ENCODE results near the gene ARHGAP23.

ARHGAP23 gene

DNA sequence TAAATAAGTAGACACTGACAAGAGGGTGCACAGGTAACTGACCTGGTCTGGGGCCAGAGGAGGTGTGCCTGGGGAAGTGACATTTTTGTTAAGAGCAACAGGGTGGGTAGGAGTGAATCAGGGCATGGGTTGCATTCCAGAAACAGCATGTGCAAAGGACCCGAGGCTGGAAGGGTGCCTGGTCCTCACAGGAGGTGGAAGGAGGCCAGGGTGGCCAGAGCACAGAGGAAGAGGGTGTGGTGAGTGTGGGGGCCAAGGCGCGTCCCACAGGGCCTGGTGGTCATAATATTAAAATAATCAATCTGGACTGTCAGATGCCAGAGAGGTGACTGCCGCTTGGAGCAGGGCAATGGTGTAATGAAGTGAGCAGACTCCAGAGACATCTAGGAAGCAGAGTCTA is 14.3 kb downstream of the ARHGAP23 start:
- DNase-seq = no peak

DNA sequence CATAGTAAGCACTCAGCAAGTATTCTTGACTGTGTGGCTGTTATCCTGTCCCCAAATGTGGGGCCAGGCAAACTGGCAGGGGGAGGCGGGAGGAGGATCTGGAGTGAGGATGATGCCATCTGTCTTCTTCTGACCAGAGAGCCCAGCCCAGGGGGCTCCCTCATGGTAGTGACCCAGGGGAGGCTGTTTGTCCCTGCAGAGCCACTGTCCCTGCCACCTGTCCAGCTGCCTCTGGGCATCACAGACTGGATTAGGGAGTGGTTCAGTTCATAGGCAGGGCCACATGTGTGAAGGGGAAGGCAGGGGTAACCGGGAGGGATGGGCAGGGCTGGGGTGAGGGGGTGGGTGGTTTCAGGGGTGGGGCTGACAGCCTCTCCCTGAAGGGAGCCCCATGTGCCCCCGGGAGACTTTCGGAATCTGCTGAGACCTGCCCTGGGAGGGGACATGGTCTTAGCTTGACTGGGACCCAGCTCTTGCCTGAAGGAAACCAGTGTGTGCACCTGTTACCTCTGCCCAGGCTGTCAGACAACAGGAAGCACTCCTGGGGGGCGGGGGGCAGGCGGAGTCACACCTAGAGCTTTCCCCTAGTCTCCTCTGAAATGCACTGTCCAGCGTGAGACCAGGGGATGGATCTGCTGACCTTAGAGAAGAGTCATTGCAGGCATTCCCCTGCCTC is 15.2 kb downstream of the ARHGAP23 start:
- DNase-seq = no peak

DNA sequence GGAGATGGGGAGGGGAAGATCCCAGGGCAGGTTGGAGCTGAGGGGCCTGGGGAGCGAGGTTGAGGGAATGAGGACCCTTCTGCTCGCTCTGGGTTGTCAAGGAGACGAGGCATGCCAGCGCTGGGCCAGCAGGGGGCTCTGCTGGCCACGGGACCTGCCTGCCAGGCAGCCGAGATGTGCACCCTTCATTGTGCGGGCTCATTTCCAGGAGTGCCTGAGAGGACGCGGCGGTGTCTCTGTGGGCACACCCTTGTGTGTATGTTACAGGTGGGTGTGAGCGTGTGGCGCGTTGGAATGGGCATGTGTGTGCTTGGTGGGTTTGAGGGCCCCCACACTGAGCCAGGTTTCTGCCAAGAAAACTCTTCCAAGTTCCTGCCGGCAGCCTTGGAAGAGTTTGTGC is 15.9 kb downstream of the ARHGAP23 start:
- no peak for DNase-seq

DNA sequence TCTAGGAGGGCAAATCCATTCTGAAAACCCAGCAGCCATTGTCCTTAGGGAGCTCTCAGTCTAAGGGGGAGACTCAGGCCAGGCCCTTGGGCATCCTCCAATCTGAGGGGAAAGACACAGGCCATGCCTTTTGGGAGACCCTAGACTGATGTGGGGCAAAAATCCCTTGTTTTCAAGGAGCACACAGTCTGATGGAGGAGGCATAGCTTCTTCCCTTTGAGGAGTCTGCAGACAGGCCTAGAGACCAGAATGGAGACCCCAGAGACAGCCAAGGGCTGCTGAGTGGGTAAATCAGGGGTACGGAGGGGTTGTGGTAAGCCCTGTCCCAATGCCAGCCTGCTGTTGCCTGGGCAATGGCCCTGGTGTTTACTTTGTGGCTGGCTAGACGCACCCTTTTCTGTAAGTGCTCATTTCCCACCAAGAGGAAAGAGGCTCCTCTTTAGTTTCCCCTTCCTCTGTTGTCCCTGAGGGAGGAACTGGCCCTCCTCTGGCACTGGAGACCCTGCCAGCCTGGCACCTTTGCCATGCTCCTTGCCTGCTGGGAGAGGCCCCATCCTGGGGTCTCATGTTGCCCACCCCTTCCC is 19.3 kb downstream of the ARHGAP23 start:
- no peak for DNase-seq

DNA sequence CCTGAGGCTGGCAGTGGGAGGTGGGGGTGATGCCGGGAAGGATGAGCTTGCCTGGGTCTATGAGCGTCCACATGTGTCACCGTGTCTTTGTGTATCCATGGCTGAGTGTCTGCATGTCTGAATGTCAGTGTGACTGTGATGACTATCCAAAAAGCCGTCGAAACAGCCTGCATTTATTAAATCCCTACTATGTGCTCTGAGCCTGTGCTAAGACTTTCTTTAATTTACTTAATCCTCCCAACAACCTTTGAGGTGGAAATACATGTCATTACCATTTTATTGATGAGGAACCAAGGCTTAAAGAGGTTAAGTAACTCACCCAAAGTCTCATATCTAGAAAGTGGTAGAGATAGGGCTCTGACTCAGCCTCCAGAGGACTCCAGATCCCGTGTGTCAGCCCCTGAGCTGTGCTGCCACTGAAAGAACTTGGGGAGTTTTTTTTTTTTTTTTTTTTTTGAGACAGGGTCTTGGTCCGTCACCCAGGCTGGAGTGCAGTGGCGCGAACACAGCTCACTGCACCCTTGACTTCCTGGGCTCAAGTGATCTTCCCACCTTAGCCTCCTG is 20.0 kb downstream of the ARHGAP23 start:
- DNase-seq = no peak

DNA sequence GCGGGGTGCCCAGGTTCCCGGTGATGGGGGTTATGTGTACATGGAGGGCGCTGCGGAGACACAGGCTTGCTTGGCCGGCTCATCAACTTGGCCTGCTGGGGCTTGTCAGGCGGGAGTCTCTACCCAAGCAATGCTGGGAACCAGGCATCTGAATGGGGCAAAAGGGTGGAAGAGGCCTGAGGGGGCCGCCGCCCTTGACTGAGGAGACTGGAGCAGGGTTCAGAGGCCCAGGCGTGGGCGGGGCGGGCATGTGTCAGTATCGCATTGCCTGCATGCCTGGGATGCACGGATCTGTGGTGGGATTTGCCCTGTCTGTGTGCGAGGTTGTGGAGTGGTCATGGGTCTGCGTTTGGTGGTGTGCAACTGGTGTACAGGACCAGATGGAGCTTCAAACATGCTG is 21.1 kb downstream of the ARHGAP23 start:
- DNase-seq = no peak

DNA sequence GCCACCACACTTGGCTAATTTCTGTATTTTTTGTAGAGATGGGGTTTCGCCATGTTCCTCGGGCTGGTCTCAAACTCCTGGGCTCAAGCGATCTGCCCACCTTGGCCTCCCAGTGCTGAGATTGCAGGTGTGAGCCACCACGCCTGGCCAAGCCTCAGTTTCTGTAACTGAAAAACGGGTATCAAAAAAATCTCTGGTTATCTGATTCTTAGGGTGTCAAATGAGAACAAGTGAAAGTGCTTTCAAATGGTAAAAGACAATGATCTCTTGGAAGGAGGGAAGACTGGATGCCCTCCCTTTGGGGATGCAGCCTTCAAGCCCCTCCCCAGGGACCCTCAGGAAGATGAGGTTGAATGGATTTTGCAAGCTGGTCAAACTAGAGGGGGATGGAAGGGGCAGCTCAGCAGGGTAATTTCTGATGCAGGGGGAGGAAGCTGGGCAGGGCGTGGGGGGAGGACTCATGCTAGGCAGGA is 22.3 kb downstream of the ARHGAP23 start:
- DNase-seq = no peak

DNA sequence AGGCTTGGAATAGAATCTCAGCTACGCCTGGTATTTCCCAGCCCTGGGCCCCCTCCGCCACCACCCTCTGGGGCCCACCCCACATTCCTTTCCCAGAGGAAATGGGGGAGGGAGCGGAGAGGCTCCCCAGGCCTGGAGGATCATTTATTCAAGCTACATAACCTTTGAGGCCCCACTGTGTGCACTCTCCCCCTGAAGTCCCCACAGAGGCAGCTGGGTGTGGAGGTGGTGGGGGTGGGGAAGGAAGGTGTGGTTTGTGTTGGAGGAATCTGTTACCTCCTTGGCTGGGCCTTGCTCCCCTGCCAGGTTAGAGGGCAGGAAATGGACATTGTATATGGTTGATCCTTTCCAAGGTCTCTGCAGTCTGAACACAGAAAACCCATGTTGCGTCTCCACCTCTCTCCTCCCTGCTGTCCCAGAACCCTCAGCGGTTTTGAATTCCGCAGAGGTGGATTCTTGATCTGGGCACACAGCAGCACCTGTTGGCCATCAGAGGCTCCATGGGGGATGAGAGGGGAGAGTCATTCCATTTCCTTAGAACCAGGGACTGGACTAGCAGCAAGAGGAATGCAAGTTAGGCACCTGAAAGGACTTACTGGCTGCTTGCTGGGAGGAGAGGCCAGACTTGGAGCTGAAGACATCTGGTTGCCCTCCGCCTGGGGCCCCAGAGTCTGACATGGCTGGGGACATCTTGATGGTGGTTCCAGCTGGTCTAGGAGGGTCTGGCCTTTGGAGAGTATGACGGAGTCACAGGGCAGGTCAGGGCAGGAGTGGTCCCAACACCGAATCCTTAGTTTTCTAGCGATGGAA is 23.0 kb downstream of the ARHGAP23 start:
- DNase-seq = no peak

DNA sequence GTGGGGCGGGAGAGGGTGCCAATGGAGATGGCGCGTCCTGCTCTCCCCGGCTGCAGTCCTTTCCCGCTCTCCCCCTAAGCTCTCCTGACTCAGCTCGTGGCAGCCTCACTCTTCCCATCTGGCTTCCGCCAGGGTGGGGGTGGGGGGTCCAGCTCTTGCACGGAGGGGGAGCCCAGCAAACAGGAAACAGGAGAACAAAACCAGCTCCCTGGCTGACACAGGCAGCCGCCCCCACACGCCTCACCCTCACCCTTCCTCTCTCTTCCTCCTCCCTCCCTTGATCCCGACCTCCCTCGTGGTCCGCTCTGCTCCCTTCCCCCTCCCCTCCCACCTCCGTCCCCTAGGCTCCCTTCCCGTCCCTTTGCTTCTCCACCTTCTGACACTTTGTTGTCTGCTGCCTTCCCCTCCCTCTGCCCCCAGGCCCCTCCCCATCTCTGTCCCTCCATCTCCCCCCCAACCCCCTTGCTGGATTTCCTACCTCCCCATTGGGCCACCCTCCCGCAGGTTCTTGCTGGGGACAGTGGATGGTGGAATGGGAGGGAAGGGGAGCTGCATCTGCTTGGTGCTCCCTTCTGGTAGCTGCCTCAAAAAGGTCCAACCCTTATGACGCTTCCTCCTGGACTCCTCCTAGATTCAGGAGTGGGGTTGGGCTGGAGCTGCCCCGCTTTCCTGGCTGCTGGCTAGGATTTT is 23.7 kb downstream of the ARHGAP23 start:
- DNase-seq = no peak

DNA sequence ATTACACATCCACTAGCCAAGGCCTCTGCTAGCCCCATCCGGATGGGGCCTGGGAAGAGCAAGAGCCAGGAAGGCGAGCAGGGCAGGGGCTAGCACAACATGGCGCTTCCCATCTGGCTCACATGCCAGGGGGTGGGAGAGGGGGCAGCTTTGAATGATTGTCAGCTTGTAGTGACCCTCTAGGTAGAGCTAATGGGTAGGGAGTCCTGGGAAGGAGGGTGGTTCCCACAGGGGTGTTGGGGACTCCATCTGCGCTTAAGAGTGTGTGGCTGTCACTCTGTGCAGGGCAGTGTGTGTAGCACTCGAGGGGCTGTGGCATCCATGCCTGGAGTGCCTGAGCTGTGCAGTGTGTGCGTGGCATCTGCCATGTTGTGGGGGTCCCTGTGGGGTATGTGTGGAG is 24.5 kb downstream of the ARHGAP23 start:
- no peak for DNase-seq

DNA sequence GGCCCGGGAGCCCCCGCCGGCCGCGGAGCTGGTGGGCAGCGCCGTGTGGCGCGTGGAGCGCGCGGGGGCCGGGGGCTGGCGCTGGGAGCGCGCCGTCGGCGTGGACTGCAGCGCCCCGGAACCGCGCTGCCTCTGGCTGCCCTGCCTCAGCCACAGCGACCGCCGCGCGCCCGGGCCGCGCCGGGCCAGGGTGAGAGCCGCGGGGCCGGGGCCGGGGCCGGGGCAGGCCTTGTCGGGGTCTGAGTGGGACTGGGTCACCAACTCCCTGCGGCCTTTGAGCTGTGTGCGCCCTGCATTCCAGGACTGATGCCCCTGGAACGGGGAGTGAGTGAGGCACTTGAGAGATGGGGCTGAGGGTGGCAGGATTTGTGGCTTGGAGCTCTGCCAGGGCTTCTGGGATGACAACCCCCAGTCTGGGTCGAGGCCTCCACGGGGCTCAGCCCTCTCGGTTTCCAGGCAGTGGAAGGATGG is 25.7 kb downstream of the ARHGAP23 start:
- no peak for DNase-seq

DNA sequence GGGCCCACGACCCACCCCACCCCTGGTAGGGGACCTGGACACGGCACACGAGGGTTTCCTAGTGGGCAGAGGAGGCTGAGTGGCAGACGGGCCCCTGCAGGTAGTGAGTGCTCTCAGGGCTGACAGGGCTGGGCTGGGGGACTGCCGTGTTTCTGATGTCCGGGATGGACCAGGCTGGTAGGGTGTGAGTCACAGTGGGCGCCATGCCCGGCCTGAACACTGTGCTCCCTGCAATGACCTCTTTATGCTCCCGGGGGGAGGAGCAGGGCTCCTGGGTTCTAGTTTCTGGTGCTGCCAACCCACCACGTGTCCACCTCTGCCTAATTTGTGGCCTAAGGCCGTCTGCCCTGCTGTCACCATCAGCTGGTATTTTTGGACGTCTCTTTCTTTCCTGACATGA is 26.3 kb downstream of the ARHGAP23 start:
- no peak for DNase-seq

DNA sequence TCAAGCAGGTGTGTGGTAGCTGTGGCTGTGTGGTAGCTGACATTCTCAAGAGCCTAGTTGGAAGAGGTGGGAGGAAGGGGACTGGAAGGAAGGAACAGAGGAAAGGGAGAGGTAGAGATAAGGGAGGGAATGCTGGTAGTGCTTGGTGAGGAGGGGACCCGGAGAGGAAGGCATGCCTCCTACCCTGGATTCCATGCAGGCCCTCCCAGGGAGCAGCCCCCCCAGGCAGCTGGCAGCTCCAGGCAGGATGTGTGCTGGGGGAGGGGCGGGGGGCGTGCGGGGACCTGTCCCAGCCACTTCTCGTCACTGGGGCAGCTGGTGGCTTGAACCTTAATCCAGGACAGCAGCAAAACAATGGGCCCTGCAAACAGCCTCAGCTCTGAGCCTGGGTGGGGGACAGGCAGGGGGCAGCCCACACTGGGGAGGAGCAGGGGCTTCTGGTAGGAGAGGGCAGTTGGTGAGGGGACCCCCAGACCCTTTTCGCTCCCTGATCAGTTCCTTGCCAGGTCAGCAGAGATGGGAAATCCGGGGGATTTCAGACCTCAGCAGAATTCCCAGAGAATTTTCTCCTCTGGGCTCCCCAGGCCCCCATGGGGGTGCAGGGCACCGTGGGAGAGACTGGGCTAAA is 27.1 kb downstream of the ARHGAP23 start:
- no peak for DNase-seq

DNA sequence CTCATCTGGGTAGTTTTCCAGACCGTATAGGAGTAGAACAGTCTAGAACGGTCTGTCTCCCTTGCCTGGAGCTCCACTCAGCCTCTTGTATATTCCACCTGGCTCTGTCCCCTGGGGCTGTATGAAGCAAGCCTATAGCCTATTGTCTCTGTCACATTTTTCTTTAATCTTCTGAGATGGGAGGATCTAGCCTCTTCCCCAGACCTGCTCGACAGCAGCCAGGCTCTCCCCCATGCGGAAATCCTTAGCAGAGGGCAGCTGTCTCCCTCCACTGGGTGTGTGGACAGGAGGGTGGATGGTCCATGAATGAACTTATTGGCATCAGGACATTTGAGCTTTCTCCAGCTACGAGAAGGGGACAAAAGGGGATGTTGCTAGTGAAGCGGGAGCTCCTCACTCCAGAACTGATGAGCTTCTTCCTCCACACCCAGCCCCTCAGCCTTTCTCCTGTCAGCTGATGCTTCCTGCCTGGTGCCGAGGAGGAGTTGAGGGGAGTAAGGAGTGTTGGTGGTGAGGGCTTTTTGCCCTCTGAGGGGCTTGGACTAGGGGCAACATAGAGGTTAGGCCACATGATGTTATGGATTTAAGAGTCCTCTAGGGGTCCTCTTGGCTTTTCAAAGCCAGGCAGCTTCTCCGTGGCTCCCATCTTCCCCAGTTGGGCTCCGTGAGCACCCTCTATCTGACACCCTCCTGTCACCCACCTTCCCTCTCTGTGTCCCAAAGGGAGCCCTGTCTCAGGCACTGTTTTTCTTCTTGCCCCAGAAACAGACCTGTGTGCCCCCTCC is 28.0 kb downstream of the ARHGAP23 start:
- DNase-seq = no peak

DNA sequence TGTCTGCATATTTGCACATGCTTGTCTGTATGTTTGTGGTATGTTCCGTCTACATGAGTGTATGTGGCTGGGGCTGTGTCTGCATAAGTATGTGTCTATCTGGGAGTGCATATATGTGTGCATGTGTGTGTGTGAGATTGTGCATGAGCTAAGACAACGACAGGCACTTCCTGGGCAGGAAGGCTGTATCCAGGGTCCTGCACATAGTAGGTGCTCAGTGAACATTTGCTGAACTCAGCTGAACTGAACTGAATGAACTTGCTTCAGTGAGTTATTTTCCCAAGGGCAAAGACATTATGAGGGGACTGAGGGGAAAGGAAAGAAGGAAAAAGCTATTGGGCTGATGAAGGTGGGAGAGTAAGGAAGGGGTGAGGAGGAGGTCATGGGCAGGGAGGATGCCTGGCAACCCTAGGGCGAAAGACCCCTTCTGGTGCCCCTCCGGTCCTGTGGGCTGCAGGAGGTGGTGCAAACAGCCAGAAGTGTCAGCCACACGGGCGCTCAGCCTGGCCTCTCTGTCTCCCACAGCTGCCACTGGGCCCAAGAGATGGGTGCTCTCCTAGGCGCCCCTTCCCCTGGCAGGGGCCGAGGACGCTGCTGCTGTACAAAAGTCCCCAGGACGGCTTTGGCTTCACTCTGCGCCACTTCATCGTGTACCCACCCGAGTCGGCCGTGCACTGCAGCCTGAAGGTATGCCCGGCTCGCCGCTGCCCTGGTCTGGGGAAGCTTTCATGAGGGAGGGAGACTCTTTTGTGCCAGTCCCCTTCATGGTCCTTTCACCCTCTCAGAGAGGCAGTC is 29.5 kb downstream of the ARHGAP23 start:
- DNase-seq = no peak

DNA sequence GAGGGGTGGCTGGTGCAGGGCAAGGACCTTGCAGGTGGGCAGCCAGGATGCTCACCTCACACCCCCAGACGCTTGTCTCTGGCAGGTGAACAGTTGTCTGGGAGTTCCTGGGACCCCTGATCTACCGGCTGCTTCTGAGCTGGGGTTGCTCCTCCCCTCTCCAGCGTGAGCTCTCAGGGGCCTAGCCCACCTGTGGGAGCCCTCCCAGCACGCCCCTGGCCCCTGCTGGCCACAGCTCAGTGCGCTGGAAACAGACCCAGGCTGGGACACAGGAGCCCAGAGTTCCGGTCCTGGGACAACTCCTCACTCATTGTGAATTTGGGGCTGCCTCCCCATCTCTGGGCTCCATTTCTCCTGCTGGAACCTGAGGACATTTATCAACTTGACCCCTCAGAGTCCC is 30.3 kb downstream of the ARHGAP23 start:
- DNase-seq = no peak

DNA sequence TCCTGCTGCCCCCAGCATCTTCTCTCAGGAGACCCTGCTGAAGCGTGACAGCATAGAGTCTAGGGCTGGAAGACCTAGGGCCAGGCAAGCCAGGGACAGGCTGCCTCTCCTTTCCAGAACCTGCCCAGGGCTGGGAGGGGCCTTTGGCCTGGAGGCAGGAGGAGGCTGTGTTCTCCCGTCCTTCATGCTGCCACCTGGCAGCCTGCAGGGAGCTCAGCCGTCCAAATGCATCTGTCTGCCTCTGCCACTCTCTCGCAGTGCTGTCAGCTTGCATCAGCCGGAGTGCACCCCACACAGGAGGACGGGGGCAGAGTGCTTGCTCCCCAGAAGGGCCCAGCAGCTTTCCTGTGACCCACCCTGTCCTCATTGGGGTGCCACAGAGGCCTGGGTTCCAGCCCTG is 31.3 kb downstream of the ARHGAP23 start:
- no peak for DNase-seq

DNA sequence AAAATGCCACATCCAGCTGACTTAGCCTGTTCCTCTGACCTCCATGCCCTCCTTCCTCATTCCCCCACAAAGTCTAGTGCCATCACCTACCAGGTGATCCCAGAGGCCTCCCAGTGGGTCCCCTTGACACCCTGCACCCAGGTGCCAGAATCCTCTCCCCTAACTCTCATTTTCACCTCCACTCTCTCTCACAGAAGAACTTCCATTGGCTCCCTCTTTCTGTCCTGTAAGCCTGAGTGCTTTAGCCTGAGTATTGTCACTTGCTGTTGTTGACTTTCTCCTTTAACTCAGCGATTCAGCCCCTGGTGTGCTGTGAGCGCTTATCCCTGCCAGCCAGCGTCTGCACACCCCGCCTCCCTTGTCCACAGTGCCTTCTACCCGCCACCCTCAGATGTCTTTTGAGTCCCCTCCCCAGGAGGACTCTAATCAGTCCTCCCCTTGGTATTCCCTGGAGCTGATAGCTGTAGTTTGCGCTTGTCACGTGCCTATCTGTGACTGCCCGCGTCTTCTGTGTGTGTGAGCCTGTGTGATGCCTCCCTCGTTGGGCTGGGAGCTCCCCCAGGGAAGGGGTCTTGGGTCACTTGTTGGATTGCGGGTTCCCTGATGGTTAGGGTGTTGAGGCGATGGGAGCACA is 31.9 kb downstream of the ARHGAP23 start:
- no peak for DNase-seq

DNA sequence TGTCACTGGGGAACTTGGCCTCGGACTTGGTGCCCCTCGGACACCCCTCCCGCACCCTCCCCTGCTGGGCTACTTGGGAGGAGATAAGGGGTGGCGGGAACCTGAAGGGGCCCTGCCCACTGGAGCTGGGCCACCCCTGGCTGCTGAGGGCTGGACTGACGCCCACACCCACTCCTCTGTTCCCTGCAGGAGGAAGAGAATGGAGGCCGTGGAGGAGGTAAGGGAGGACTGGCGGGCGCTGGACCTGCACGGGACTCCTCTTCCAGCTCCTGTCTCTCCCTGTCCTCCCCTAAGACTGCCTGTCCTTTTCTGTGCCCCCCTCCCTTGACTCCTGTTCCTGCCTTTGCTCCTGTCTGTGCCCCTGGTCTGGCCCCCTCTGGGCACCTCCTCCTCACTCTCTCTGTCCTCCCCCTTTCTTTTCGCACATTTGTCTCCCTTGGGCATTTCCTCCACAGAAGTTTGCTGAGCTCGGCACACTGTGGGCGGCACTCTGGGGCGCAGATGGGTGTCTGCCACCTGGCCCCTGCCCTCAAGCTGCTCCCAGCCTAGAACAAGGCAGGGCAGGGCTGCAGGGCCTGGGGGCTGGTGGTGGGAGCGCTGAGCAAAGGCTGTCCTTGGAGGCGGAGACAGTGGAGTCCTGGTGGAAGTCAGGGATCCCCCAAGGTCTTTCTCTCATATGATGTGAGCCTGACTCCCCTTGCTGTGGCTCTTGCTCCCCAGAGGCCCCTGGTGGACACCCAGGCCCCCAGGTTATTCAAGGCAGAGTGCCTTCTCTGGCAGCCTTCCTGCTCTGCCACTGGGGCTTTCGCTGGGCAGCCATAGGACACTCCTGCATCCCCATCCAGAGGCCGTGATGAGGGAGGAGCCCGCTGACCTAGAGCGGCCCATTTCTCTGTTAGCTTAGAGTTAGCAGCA is 32.7 kb downstream of the ARHGAP23 start:
- no peak for DNase-seq
